ENCODE measurements around the gene EME2. TPM values are rescaled to one million over a fixed set of nuclear protein-coding genes. Genes with fewer than 3 reads are reported as not detected.

Gene EME2
- total and polyA plus RNA-seq, 10 donors = 5.1 to 41.3 (median 27.4) TPM

DNA sequence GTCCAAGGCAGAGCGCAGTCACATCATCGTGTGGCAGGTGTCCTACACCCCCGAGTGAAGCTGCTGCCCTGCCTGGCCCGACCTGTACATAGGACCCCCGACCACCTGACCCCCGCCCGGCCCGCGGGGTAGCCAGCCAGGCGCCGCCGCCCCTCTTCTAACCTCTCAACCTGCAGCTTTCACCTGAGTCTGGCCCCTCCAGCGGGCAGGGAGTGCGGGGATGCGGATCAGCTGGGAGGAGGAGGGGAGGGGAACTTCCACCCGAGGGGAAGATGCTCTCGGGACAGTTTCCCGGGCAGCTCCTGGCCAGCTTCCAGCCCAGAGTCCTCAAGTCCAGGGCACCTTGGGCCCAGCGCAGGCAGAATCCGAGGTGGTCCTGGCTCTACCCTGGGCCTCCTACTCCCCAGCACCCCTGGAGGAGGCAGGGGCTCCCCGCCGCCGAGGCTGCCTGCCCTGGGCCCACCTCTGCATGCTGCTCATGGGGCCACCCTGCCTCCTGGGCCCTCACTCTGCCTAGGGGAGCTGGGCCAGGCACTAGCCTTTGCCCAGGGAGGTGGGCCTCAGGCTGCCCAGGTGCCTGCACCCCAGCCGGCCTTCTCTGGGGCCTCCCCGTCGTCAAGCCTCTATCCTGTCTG lies 3.7 kb upstream of the EME2 start:
- Histone ChIP-seq H3K4me3 (no peak overlapping the region), H3K4me1 (peaks cover 11 to 45% (median 29%) of the 10 kb centered on the region in 6 donors), H3K36me3 (peaks cover 0 to 61% (median 57%) of the 10 kb centered on the region in 6 donors), H3K9me3 (no peaks in the 10 kb centered on the region), H3K27ac (peak overlapping the region in 2 of 8 donors; percentile 17 to 96), H3K27me3 (replicated peaks in 1 of 7) (no peaks in the 10 kb centered on the region)
- WGBS, 5 donors = 80 to 88% (median 85%) methylated on average over 16 to 26 of the region's 26 CpGs
- DNase-seq = peak; percentile 75
- intact Hi-C loops (cut with DNase I; ENCODE audit: low total_unique reads) = no loop called here
- TF ChIP-seq, protein P1, sequence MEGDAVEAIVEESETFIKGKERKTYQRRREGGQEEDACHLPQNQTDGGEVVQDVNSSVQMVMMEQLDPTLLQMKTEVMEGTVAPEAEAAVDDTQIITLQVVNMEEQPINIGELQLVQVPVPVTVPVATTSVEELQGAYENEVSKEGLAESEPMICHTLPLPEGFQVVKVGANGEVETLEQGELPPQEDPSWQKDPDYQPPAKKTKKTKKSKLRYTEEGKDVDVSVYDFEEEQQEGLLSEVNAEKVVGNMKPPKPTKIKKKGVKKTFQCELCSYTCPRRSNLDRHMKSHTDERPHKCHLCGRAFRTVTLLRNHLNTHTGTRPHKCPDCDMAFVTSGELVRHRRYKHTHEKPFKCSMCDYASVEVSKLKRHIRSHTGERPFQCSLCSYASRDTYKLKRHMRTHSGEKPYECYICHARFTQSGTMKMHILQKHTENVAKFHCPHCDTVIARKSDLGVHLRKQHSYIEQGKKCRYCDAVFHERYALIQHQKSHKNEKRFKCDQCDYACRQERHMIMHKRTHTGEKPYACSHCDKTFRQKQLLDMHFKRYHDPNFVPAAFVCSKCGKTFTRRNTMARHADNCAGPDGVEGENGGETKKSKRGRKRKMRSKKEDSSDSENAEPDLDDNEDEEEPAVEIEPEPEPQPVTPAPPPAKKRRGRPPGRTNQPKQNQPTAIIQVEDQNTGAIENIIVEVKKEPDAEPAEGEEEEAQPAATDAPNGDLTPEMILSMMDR (IDR thresholded peaks at IDR 0.05 in 8 of 11, conservative IDR thresholded peaks at IDR 0.05 in 3 of 11) = no peak
- peak in 1 of 3 donors; percentile 41 for TF ChIP-seq POLR2AphosphoS5 (IDR thresholded peaks at IDR 0.05)
- TF ChIP-seq POLR2A (IDR thresholded peaks at IDR 0.05) = no peak

DNA sequence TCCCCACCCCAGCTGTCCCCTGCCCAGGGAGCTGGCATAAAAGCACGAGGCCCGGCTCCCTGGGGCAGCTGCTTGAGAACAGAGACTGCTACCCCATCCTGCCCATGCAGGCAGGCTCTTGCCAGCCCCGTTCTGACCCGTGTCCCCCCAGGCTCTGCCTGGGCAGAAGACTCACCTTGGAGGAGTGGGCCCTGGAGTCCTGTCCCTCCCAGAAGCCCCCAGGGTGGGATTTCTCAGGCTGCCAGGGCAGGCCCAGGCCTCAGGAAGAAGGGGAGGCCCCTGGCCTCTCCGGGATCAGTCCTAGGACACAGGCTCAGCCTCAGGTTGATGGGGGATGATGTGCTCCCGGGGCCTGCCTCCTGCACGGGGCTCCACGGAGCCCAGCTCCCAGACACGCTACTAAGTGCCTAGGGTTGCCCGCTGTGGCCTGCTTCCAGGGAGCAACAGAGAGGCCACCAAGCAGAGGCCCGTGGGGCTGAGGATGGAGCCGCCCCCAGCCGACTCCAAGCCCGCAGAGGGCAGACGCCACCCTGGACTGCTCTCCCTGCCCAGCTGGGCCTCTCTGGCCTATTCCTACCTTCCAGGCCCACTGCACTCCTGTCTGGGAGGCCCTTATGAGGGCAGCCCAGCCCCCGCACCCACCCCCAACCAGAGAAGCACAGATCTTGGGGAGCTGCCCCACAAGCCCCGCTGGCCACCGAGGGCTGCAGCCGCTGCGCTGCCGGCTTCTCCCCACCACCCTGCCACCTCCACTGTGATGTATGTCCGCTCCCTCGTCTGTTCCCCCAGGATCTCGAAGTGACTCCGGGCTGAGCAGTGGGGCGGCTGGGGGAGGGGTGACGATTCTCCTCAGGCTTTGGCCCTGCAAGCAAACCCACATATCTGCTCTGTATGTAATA lies 3.0 kb upstream of the EME2 start:
- WGBS, 5 donors = 76 to 88% (median 86%) methylated on average over 17 to 27 of the region's 27 CpGs
- Histone ChIP-seq H3K27ac (peak overlapping the region; percentile 65 to 97 (median 96)), H3K9me3 (no peaks in the 10 kb centered on the region), H3K36me3 (peaks cover 0 to 54% (median 50%) of the 10 kb centered on the region in 6 donors), H3K4me1 (peaks cover 19 to 53% (median 36%) of the 10 kb centered on the region in 6 donors), H3K4me3 (peak overlapping the region in 4 of 8 donors; percentile 98 to 100 (median 99)), H3K27me3 (replicated peaks in 1 of 7) (no peaks in the 10 kb centered on the region)
- peak; percentile 78 for DNase-seq
- intact Hi-C loops (cut with DNase I; ENCODE audit: low total_unique reads) = no loop called here
- TF ChIP-seq POLR2AphosphoS5 (IDR thresholded peaks at IDR 0.05) = peak; percentile 1 to 7 (median 5)
- TF ChIP-seq, protein P1 (IDR thresholded peaks at IDR 0.05 in 8 of 11, conservative IDR thresholded peaks at IDR 0.05 in 3 of 11) = no peak

DNA sequence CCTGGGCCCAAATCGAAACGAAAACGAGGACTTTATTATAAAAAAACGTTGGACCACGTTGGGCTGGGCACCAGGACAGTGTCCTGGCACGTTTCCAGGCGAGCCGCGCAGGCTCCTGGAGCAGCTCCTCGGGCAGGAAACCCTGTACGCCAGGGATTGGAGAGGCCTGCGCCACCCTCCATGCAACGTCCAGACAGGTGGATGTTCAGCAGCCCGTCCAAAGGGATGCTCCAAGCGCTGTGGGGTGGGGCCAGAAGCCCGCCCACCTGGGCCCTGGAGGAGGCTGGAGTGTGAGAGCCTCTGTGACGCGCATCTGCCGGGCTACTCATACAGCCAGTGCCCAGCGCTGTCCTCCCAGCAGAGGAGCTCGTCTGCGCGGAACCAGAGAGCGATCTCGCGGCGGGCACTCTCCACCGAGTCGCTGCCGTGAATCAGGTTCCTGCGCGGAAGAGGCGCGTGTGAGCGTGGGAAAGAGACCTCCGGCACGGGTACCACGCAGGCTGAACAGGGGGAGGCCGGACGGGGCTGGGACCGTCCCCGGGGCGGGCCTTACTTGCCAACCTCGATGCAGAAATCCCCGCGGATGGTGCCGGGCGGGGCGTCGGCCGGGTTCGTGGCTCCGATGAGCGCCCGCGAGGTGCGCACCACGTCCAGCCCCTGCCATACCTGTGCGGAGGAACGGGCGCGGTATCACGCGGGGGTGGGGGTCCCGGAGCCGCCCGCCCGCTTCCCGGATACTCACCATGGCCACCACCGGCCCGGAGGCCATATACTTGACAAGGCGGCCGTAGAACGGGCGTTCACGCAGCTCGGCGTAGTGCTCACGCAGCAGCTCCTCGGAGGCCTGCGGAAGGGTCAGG lies 2.1 kb upstream of the EME2 start:
- H3K4me1 ChIP-seq = peaks cover 23 to 62% (median 43%) of the 10 kb centered on the region in 6 donors

More for the DNA sequence above, 2.1 kb upstream of the EME2 start:
- TF ChIP-seq, protein P1 (IDR thresholded peaks at IDR 0.05 in 8 of 11, conservative IDR thresholded peaks at IDR 0.05 in 3 of 11) = no peak
- TF ChIP-seq POLR2A (IDR thresholded peaks at IDR 0.05) (no peak), POLR2AphosphoS5 (IDR thresholded peaks at IDR 0.05) (peak; percentile 73 to 87 (median 77))
- Histone ChIP-seq H3K4me3 (peak overlapping the region; percentile 96 to 100 (median 99)), H3K27ac (peak overlapping the region; percentile 65 to 97 (median 96)), H3K9me3 (no peaks in the 10 kb centered on the region), H3K36me3 (peaks cover 0 to 53% (median 44%) of the 10 kb centered on the region in 6 donors), H3K27me3 (replicated peaks in 1 of 7) (no peaks in the 10 kb centered on the region)
- intact Hi-C loops (cut with DNase I; ENCODE audit: low total_unique reads) = no loop called here
- 17 to 31% (median 20%) methylated on average over 46 to 81 of the region's 81 CpGs for WGBS, 5 donors
- peak; percentile 90 for DNase-seq

Measured in spleen (tissue), 11 donors.